Esophagus muscularis mucosa (tissue), 4 donors: ENCODE data around the gene PCGF2. TPM values are rescaled to one million over a fixed set of nuclear protein-coding genes. Genes with fewer than 3 reads are reported as not detected.
A peak's percentile ranks its signal among the peaks of the same experiment; 100 is the strongest.

Experiments
- DNase-seq: peaks from one replicate; pipeline ENCODE4 v3.0.0-alpha.2; 2017; ENCODE audit errors: extremely low spot score
- H3K27ac ChIP-seq, 4 donors: fragments of 200-600 bp; sonication (generic); replicated peaks in 1 of 4; 1 replicate in 3 of 4; 2 replicates in 1 of 4; pipeline ENCODE4 v1.5.1; 2016 to 2019; ENCODE audit warnings: mild to moderate bottlenecking in 1 of 4
- H3K27me3 ChIP-seq, 4 donors: fragments of 200-600 bp; sonication (generic); one replicate each; pipeline versions ENCODE4 v1.5.1 to v1.6.0; 2016 to 2019
- H3K36me3 ChIP-seq, 4 donors: fragments of 200-600 bp; sonication (generic); one replicate each; pipeline ENCODE4 v1.5.1; 2016 to 2019
- H3K4me1 ChIP-seq, 4 donors: fragments of 200-600 bp; sonication (generic); one replicate each; pipeline ENCODE4 v1.5.1; 2016 to 2019
- H3K4me3 ChIP-seq, 4 donors: fragments of 200-600 bp; sonication (generic); 1 replicate in 2 of 4; 2 replicates in 2 of 4; pipeline ENCODE4 v1.5.1; 2016 to 2019; ENCODE audit warnings: mild to moderate bottlenecking in 4 of 4, moderate library complexity in 1 of 4
- H3K9me3 ChIP-seq, 4 donors: fragments of 200-600 bp; sonication (generic); 1 replicate in 3 of 4; 2 replicates in 1 of 4; pipeline ENCODE4 v1.5.1; 2016 to 2019
- EP300 ChIP-seq: sonication (generic); formaldehyde crosslinking; IDR thresholded peaks from one replicate; pipeline ENCODE4 v1.6.1; 2017; ENCODE audit warnings: antibody characterized with exemption
- POLR2A ChIP-seq: fragments of 450-650 bp; IDR thresholded peaks from one replicate; pipeline ENCODE4 v1.6.1; 2017; ENCODE audit warnings: antibody characterized with exemption, moderate library complexity, mild to moderate bottlenecking, low read depth
- POLR2AphosphoS5 ChIP-seq, 2 donors: sonication (generic); formaldehyde crosslinking; IDR thresholded peaks; one replicate each; pipeline ENCODE4 v1.6.1; 2017; ENCODE audit warnings: antibody characterized with exemption in 2 of 2
- WGBS: methylation state at CpG from one replicate; pipeline ENCODE4 v1.1.5; 2018; 5-methylcytosine and 5-hydroxymethylcytosine counted together
- intact Hi-C: fragments of 100-400 bp; cut with DNase I; formaldehyde crosslinking; loops from one replicate; pipeline ENCODE4 v1.15.1; 2023
- small RNA-seq, 3 donors: library from RNA; depleted of rRNA; stranded (forward); fragments of <200 nt; gene quantifications; one replicate each; pipeline ENCODE3, GENCODE V24; 2016
- total RNA-seq, 4 donors: library from RNA; depleted of rRNA; stranded (reverse); fragments of >200 nt; gene quantifications; one replicate each; pipeline versions ENCODE4 v1.1.0 to v1.2.1, GENCODE V29; 2016
- TF ChIP-seq, protein P1 (sequence below), 3 experiments: fragments of 200-600 bp in 2 of 3; fragments of 450-650 bp in 1 of 3; sonication (generic) in 2 of 3; IDR thresholded peaks; one replicate each; pipeline ENCODE4 v1.5.1; 2017 to 2019; ENCODE audit warnings: antibody characterized with exemption in 3 of 3, mild to moderate bottlenecking in 2 of 3, moderate library complexity in 1 of 3

The PCGF2 gene
- total RNA-seq, 4 donors from 2014 or later = 10.3 to 15.7 (median 12.4) TPM

DNA sequence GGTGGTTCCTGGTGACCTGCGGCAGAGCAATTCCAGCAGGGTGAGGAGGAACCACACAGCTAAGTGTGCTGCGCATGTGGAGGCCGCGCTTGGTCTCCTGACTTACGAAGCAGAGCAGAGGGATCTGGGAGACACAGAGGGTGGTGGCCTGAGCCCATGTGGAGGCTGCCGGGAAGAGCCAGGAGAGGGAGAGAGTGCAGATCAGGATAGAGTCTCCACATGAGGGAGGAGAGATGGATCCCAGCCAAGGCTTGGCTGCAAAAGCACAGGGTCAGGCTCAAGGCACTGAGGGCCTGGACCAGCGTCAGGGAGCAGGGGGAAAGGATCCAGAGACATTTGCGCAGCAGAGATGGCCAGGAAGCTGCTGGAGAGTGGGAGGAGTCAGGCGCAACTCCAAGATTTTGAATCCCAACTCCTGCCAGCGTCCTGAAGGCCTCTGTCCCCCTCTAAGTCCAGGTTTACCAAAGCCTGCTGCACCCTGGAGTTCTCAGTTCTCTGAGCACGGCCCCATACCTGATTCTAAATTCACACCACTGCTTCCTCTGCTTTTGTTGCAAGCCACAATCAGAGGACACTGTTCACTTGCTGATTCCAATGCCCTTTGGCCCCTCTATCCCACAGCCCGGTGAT, 54.3 kb downstream of the PCGF2 start:
- no peaks in the 10 kb centered on the region for H3K9me3 ChIP-seq
- no peaks in the 10 kb centered on the region for H3K36me3 ChIP-seq
- H3K27ac ChIP-seq = peak overlapping the region; percentile 76 to 89 (median 86)
- 33% methylated on average over 11 of the region's 12 CpGs for WGBS
- H3K27me3 ChIP-seq = no peaks in the 10 kb centered on the region
- DNase-seq = peak; percentile 97
- H3K4me3 ChIP-seq = peak overlapping the region in 1 of 4 donors; percentile 7
- peaks cover 15 to 19% (median 18%) of the 10 kb centered on the region in 4 donors for H3K4me1 ChIP-seq
- intact Hi-C loops = loop anchor here (5.0 kb wide), 1 partner anchor 38 kb away; the partner anchor contains the start of gene CISD3
- TF ChIP-seq EP300 (no peak), POLR2A (no peak), POLR2AphosphoS5 (IDR thresholded peaks at IDR 0.05) (peak; percentile 74 to 88)
- TF ChIP-seq, protein P1, sequence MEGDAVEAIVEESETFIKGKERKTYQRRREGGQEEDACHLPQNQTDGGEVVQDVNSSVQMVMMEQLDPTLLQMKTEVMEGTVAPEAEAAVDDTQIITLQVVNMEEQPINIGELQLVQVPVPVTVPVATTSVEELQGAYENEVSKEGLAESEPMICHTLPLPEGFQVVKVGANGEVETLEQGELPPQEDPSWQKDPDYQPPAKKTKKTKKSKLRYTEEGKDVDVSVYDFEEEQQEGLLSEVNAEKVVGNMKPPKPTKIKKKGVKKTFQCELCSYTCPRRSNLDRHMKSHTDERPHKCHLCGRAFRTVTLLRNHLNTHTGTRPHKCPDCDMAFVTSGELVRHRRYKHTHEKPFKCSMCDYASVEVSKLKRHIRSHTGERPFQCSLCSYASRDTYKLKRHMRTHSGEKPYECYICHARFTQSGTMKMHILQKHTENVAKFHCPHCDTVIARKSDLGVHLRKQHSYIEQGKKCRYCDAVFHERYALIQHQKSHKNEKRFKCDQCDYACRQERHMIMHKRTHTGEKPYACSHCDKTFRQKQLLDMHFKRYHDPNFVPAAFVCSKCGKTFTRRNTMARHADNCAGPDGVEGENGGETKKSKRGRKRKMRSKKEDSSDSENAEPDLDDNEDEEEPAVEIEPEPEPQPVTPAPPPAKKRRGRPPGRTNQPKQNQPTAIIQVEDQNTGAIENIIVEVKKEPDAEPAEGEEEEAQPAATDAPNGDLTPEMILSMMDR (IDR thresholded peaks at IDR 0.05) = peak in 1 of 3 experiments; percentile 8

DNA sequence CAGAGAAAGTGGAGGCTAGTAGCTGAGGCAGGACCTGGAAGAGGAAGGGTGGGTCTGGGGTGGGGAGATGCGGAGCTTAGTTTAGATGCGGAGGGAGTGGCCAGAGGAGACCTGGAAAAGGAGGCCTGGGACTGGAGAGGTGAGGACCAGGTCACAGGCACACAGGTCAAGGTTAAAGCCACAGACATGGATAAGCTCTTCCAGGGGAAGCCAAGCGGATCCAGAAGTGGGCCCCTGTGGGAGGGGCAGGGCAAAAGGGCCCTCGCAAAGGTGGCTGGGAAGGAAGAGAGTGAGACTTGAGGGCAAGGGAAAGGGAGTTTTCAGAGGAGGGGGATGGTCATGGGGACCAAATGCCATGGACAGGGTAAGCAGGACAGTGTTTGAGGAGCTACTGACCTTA, 57.0 kb downstream of the PCGF2 start:
- intact Hi-C loops = loop anchor here (5.0 kb wide), 1 partner anchor 41 kb away; the partner anchor contains the start of gene CISD3
- Histone ChIP-seq H3K4me3 (no peak overlapping the region), H3K9me3 (no peaks in the 10 kb centered on the region), H3K4me1 (peaks cover 15 to 19% (median 18%) of the 10 kb centered on the region in 4 donors), H3K27ac (no peak overlapping the region), H3K36me3 (no peaks in the 10 kb centered on the region), H3K27me3 (no peaks in the 10 kb centered on the region)
- TF ChIP-seq POLR2A (no peak), POLR2AphosphoS5 (IDR thresholded peaks at IDR 0.05) (no peak), EP300 (no peak)
- TF ChIP-seq, protein P1 (IDR thresholded peaks at IDR 0.05) = no peak
- no peak for DNase-seq
- 86% methylated on average over 4 of the region's 4 CpGs for WGBS

DNA sequence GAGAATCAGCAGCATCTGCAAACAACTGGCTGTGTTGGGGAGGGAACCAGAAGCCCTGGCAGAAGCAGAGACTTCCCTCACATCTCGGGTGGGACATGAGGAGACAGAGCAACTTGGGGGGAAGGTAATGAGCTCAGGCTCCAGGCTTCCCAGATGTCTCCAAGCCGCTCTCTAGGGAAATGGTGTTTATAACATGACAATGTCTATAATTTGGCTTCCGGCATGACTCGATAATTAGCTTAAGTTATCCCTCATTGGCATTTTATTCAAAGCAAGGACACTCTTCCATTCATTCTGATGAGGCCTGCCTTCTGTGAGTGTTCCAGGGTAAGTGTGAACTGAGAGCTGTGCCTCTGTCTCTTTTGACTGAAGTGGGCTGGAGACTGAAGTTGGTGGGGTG, 57.8 kb downstream of the PCGF2 start:
- WGBS = 88% methylated on average over 4 of the region's 4 CpGs
- Histone ChIP-seq H3K4me1 (peaks cover 15 to 19% (median 18%) of the 10 kb centered on the region in 4 donors), H3K4me3 (no peak overlapping the region), H3K27me3 (no peaks in the 10 kb centered on the region), H3K36me3 (no peaks in the 10 kb centered on the region), H3K27ac (no peak overlapping the region), H3K9me3 (no peaks in the 10 kb centered on the region)
- intact Hi-C loops = loop anchor here (5.0 kb wide), 1 partner anchor 42 kb away; the partner anchor contains the start of gene CISD3
- TF ChIP-seq, protein P1 (IDR thresholded peaks at IDR 0.05) = no peak
- no peak for TF ChIP-seq EP300
- TF ChIP-seq POLR2AphosphoS5 (IDR thresholded peaks at IDR 0.05) = no peak
- no peak for TF ChIP-seq POLR2A
- DNase-seq = no peak

DNA sequence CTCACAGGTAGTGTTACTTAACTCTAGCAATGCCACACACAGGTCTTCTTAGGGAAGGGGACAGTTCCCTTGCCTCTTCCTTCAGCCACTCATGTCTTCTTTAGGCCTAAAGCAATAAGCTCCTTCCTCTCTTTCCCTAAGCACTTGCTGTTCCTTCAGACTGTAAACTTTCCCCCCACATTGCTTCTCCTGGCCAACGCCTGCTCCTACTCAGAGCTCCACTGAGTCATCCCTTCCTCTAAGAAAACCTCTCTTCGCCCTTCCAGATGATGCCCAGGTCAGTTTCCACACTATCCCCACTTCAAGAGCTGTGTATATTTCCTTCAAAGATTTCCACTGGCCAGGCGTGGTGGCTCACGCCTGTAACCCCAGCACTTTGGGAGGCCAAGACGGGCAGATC, 60.9 kb downstream of the PCGF2 start:
- Histone ChIP-seq H3K27me3 (no peaks in the 10 kb centered on the region), H3K27ac (no peak overlapping the region), H3K4me3 (no peak overlapping the region), H3K4me1 (no peaks in the 10 kb centered on the region), H3K36me3 (no peaks in the 10 kb centered on the region), H3K9me3 (no peaks in the 10 kb centered on the region)
- 86% methylated on average over 5 of the region's 5 CpGs for WGBS
- no peak for DNase-seq
- intact Hi-C loops = no loop called here
- no peak for TF ChIP-seq POLR2AphosphoS5 (IDR thresholded peaks at IDR 0.05)

DNA sequence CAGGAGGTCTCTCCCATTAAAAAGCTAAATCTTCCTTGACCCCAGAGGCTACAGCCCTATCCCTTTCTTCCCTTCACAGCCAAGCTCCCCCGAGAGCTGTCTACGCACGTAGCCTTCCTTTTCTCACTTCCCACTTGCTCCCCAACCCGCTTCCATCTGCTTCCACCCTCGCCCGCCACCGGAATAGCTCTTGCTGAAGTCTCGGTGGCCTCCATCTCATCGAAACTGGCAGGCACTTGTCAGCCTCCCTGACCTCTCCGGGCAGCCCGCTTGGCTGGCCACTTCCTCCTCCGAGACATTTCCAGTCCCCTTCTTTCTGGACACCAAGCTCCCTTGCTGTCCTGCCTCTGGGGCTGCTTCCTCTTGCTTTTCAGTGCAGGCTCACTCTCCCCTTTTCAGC, 62.6 kb downstream of the PCGF2 start:
- Histone ChIP-seq H3K4me3 (no peak overlapping the region), H3K27me3 (no peaks in the 10 kb centered on the region), H3K9me3 (no peaks in the 10 kb centered on the region), H3K27ac (no peak overlapping the region), H3K36me3 (no peaks in the 10 kb centered on the region), H3K4me1 (no peaks in the 10 kb centered on the region)
- no peak for DNase-seq
- intact Hi-C loops = no loop called here
- WGBS = 70% methylated on average over 12 of the region's 12 CpGs
- TF ChIP-seq POLR2A (no peak), POLR2AphosphoS5 (IDR thresholded peaks at IDR 0.05) (no peak), EP300 (no peak)
- TF ChIP-seq, protein P1 (IDR thresholded peaks at IDR 0.05) = no peak

Small RNA genes lying within 50 kb of the gene (small RNA-seq; reads per million reads assigned to genes)
- gene MIR4726 = 0 reads per million in 3 donors
- gene MIR4734 = 0 reads per million in 3 donors
- gene RNA5SP440 = 3.3 to 11.2 (median 4.0) reads per million in 3 donors
- 0 reads per million in 3 donors for gene RNU6-866P

Other genes starting within 250 kb of the PCGF2 start
- 1 to 10 TPM; 1.2 to 2.7 (median 2.3) TPM for gene SRCIN1, start 142.4 kb downstream of the PCGF2 start, total RNA-seq
- gene EPOP, start 73.4 kb downstream of the PCGF2 start, total RNA-seq = 1 to 10 TPM in 3 of 4 donors, under 1 TPM in 1; 0.42 to 7.3 (median 2.7) TPM
- 10 to 100 TPM; 62.7 to 83.6 (median 73.0) TPM for gene MLLT6, start 43.1 kb downstream of the PCGF2 start, total RNA-seq
- gene CISD3, start 18.0 kb downstream of the PCGF2 start, total RNA-seq = 10 to 100 TPM; 10.1 to 18.5 (median 18.0) TPM
- 100 to 1,000 TPM; 122 to 158 (median 137) TPM for gene PSMB3, start 4.4 kb upstream of the PCGF2 start, total RNA-seq
- 10 to 100 TPM; 39.5 to 72.1 (median 53.2) TPM for gene PIP4K2B, start 51.2 kb upstream of the PCGF2 start, total RNA-seq
- 10 to 100 TPM; 16.5 to 27.8 (median 19.6) TPM for gene CWC25, start 77.0 kb upstream of the PCGF2 start, total RNA-seq
- gene RPL23, start 105.4 kb upstream of the PCGF2 start, total RNA-seq = 1,000 to 10,000 TPM in 2 of 4 donors, 100 to 1,000 TPM in 2; 721 to 1,711 (median 1,283) TPM
- 100 to 1,000 TPM in 1 of 4 donors, 10 to 100 TPM in 3; 46.9 to 102 (median 74.7) TPM for gene LASP1, start 121.7 kb upstream of the PCGF2 start, total RNA-seq
- under 1 TPM in 1 of 4 donors, not detected in 3; 0.26 TPM for gene FBXO47, start 219.1 kb upstream of the PCGF2 start, total RNA-seq